Measurements from ENCODE around the gene CRTC1.

DNA sequence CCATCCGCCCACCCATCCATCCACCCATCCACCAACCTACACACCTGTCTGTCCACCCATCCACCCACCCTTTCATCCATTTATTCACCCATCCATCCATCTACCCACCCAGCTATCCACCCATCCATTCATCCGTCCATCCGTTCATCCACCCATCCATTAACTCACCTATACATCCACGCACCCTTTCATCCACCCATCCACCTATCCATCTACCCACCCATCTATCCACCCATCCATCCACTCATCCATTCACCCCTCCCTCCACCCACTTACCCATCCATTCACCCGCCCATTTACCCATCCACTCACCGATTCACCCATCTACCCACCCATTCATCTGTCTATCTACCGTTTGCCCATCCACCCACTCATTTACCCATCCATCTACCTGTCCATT, 29.0 kb upstream of the CRTC1 start:
- TF ChIP-seq, protein P1, sequence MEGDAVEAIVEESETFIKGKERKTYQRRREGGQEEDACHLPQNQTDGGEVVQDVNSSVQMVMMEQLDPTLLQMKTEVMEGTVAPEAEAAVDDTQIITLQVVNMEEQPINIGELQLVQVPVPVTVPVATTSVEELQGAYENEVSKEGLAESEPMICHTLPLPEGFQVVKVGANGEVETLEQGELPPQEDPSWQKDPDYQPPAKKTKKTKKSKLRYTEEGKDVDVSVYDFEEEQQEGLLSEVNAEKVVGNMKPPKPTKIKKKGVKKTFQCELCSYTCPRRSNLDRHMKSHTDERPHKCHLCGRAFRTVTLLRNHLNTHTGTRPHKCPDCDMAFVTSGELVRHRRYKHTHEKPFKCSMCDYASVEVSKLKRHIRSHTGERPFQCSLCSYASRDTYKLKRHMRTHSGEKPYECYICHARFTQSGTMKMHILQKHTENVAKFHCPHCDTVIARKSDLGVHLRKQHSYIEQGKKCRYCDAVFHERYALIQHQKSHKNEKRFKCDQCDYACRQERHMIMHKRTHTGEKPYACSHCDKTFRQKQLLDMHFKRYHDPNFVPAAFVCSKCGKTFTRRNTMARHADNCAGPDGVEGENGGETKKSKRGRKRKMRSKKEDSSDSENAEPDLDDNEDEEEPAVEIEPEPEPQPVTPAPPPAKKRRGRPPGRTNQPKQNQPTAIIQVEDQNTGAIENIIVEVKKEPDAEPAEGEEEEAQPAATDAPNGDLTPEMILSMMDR (IDR thresholded peaks at IDR 0.05; ENCODE audit: low read length), result no peak
- TF ChIP-seq EZH2 (optimal IDR thresholded peaks at IDR 0.05; ENCODE audit: low read depth, low read length) (no peak), EZH2phosphoT487 (IDR thresholded peaks at IDR 0.05; ENCODE audit: low read length) (no peak)

Measured in MM.1S (cell line).